HG02870 (cell line): ENCODE data around the gene AP5S1.

Source experiments
- ATAC-seq: cut with Tn5 transposase; IDR thresholded peaks from one replicate; pipeline ENCODE4 v1.9.1; 2021; ENCODE audit warnings: mild to moderate bottlenecking, moderate library complexity; ENCODE audit not compliant: unreplicated experiment

The AP5S1 gene

DNA sequence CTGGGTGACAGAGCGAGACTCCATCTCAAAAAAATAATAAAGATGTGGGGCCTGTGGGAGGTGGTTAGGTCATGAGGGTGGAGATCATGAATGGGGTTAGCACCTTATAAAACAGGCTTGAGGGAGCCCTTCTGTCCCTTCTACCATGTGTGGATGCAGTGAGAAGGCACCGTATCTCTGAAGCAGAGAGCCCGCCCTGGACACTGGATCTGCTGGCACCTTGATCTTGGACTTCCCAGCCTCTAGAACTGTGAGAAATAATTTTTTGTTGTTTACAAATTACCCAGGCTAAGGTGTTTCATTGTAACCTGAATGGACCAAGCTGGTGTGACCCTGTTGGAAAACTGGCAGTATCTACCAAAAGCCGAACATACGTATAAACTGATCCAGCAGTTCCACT lies 53.2 kb downstream of the AP5S1 start:
- ATAC-seq = no peak

DNA sequence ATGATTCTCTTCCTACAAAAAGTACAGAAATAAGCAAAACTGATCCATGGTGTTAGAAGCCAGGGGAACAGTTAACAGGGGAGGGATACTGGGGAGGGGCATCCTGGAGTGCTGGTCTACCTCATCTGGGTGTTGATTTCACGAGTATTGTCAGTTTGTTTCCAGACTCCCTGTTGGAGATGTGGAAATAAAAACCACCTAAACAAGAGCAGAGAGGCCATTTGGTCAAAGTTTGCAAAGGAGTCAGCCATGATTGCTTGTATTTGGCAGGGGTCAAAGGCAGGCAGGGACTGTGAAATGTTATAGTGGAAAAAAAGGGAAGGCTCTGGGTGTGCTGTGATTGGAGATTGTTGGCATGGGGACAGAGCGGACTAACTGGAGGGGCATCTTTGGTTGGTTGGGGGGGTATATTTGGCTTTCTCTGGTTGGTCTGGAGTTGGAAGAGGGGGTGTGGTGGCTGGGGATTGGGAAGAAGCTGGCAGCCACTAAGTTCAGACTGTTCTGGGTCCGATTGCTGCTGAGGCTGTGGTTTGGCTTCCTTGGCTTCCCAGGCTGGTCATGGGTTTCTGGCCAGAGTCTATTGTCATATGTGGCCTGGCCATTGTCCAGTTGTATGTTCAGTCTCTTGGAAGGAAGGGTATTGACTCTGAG lies 54.0 kb downstream of the AP5S1 start:
- no peak for ATAC-seq

DNA sequence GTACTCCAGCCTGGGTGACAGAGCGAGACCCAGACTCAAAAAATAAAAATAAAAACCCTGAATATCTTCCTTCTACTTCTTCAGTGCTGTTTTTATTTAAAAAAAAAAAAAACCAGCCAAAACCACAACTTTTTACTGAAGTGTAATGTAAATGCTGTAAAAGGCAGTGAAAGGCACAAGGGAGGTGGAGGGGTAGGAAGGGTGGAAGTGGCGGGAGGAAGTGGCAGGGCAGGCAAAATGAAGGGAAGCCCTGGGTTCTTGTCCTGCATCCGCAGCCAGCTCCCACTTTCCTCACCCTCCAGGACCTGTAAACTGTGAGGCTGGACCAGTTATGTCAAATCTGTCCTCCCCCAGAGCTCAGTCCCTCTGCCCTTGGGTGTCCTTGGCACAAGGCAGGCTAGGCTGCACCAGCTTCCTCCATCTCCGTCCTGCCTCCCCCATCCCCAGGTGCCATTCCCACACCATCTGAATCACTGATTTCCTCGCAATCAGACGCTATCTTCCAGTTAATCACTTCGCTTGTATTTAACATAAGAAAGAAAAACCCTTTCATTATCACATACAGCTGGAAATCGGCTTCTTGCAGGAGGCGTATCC lies 55.1 kb downstream of the AP5S1 start:
- no peak for ATAC-seq

GRCh38 chr20:3876000-3876399 lies 55.7 kb downstream of the AP5S1 start:
- no peak for ATAC-seq

DNA sequence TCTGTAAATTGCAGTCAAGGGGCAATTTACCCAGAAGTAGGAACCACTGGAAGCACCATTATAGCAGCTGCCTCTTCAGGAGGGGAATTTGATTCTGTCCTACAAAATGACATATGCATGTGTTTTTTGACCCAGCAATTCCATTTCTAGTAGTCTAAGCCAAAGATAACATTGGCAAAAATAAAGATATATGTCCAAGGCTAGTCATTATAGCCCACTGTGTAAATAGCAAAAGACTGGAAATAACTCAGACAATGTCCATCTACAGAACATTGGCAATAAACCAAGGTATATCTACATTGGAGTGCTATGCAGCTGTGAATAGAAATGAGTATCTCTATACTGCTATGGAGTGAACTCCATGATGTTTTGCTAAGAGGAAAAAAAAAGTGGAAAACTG lies 56.3 kb downstream of the AP5S1 start:
- no peak for ATAC-seq
